Panc1 (cell line): ENCODE measurements around the gene TIMM44. TPM values are rescaled to one million over a fixed set of nuclear protein-coding genes. Genes with fewer than 3 reads are reported as not detected.
"Not testable (repeated sequence)": the region's sequence is repeated elsewhere in the genome, so short reads cannot be mapped to it uniquely, and the experiment has no call there.

Experiments
- ATAC-seq: fragments of 200-7000 bp; cut with Tn5 transposase; 2 replicates; pipeline ENCODE4 v1.9.1; 2020; ENCODE audit warnings: mild to moderate bottlenecking, moderate library complexity
- BruUV-seq: library from RNA; stranded (reverse); fragments of 400-500 nt; replicated peaks from 2 replicates; lab custom pipeline; 2021; lab: Mats Ljungman, UMichigan
- CTCF ChIA-PET: fragments of 300-600 bp; sonication (Branson Sonifier 250); formaldehyde crosslinking; loops from one replicate; lab custom pipeline; 2022; ENCODE audit warnings: antibody characterized with exemption; lab: Charles Lee
- POLR2A ChIA-PET: fragments of 300-600 bp; sonication (Branson Sonifier 250); formaldehyde crosslinking; loops from one replicate; lab custom pipeline; 2022; ENCODE audit warnings: antibody characterized with exemption; lab: Charles Lee
- DNase-seq: peaks from one replicate; pipeline ENCODE4 v3.0.0-alpha.2; 2010; ENCODE audit warnings: low read depth, low spot score
- H3K27ac ChIP-seq: 2 replicates; pipeline ENCODE4 v1.5.1; 2011; ENCODE audit warnings: mild to moderate bottlenecking, low read length, inconsistent platforms
- H3K27me3 ChIP-seq: fragments of 200-500 bp; sonication (Bioruptor generic); 2 replicates; pipeline ENCODE4 v1.6.0; 2014; ENCODE audit warnings: low read length, inconsistent platforms; ENCODE audit not compliant: control insufficient read depth, insufficient read depth
- H3K36me3 ChIP-seq: fragments of 200-500 bp; sonication (Bioruptor generic); 2 replicates; pipeline ENCODE4 v1.5.1; 2014; ENCODE audit warnings: inconsistent platforms, mild to moderate bottlenecking, low read length, moderate library complexity; ENCODE audit not compliant: control insufficient read depth, insufficient read depth
- H3K4me1 ChIP-seq: 2 replicates; pipeline ENCODE4 v1.5.1; 2011; ENCODE audit warnings: inconsistent platforms, mild to moderate bottlenecking, low read length, moderate library complexity; ENCODE audit not compliant: control insufficient read depth, insufficient read depth
- H3K4me3 ChIP-seq, 2 experiments: 2 replicates each; pipeline ENCODE4 v1.5.1; 2011 to 2012; ENCODE audit warnings: low read depth in 2 of 2, low read length in 2 of 2, mild to moderate bottlenecking in 2 of 2, inconsistent platforms in 1 of 2, moderate library complexity in 1 of 2
- H3K9me3 ChIP-seq: fragments of 200-500 bp; sonication (Bioruptor generic); 2 replicates; pipeline ENCODE4 v1.5.1; 2014; ENCODE audit warnings: low read depth, mild to moderate bottlenecking, inconsistent platforms, low read length, moderate library complexity; ENCODE audit not compliant: control insufficient read depth, insufficient read depth
- SIN3A ChIP-seq: IDR thresholded peaks from 2 replicates; pipeline ENCODE4 v1.6.1; 2012; ENCODE audit warnings: low read depth, mild to moderate bottlenecking, low read length, moderate library complexity, borderline replicate concordance; ENCODE audit not compliant: insufficient read depth
- TCF7L2 ChIP-seq: IDR thresholded peaks from 2 replicates; pipeline ENCODE4 v1.6.1; 2011; ENCODE audit warnings: mild to moderate bottlenecking, low read depth, low read length, inconsistent platforms
- in situ Hi-C: cut with HindIII; loops from 2 replicates; pipeline ENCODE4 v1.10.0; 2016; ENCODE audit warnings: low sequenced_read_pairs, low pct_unique_long_range_greater_than_20kb
- intact Hi-C: fragments of 100-400 bp; cut with micrococcal nuclease; formaldehyde crosslinking; loops from one replicate; pipeline ENCODE4 v1.10.0; 2022; ENCODE audit not compliant: unreplicated experiment
- total RNA-seq: library from RNA; stranded (reverse); gene quantifications from one replicate; pipeline ENCODE4 v1.2.1, GENCODE V29; 2021; ENCODE audit not compliant: unreplicated experiment
- TF ChIP-seq, protein P1 (sequence below): fragments of 450-650 bp; IDR thresholded peaks from 2 replicates; pipeline ENCODE4 v1.5.1; 2017; ENCODE audit warnings: mild to moderate bottlenecking
- TF ChIP-seq, protein P2 (sequence below), 2 experiments: IDR thresholded peaks; 2 replicates each; pipeline ENCODE4 v1.6.1; 2011 to 2012; ENCODE audit warnings: low read depth in 2 of 2, control low read depth in 1 of 2, low read length in 1 of 2, mild to moderate bottlenecking in 1 of 2, moderate library complexity in 1 of 2; ENCODE audit not compliant: insufficient read depth in 1 of 2

The TIMM44 gene
- total RNA-seq, 1 experiment from 2014 or later = 105 TPM

DNA sequence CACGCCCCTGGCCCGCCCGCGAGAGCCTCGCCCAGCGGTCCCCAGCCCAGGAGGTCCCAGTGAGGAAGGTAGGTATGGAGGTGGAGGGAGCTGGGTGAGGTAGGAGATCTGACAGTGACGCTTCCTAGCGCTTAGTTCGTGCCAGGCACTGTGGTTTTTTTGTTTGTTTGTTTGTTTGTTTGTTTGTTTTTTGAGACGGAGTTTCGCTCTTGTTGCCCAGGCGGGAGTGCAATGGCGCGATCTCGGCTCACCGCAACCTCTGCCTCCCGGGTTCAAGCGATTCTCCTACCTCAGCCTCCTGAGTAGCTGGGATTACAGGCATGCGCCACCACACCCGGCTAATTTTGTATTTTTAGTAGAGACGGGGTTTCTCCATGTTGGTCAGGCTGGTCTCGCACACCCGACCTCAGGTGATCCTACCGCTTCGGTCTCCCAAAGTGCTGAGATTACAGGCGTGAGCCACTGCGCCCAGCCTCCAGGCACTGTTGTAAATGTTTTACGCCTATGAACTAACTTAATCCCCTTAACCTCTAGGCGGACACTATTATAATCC, 25.3 kb downstream of the TIMM44 start:
- CTCF ChIA-PET = interaction anchor here (0.8 kb wide), 1 partner anchor 23 kb away, joined by 3 read pairs; no protein-coding TSS in a partner anchor

DNA sequence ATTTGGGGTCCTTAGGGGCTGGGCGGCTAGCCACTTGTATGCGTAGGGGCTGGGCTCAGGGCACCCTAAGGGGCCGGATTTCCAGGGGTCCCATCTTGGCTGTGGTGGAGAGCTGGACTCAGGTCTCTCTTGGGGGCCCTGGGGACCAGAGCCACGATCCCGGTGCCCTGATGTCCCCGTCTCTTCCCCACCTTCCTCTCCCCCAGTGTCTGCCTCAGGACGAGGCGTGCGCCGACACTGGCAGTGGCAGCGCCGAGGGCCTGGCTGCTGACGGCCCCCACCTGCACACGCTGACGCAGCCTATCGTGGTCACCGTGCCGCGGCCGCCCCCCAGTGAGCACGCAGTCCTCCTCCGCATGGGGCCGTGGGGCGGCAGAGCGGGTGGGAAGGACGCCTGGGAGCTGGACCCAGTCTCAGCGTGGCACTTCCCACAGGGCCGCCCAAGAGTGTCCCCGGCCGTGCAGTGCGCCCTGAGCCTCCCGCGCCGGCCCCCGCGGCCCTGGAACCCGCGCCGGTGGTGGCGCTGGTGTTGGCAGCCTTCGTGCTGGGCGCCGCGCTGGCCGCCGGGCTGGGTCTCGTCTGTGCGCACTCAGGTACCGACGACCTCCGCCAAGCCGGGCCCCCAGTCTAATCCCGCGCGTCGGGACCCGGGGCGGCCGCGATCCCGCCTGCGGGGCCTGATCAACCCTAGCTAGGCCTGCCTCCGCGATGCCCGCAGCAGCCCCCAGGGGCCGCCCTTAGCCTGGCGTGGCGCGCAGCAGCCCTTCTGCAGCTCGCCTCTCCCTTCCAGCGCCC, 26.0 kb downstream of the TIMM44 start:
- no peaks in the 10 kb centered on the region; the same call in 1 of the 2 replicates for H3K36me3 ChIP-seq
- peaks cover 16% of the 10 kb centered on the region for H3K4me1 ChIP-seq
- BruUV-seq = no TSS peak
- intact Hi-C loops = no loop called here
- in situ Hi-C loops = no loop called here
- H3K4me3 ChIP-seq = peak overlapping the region; percentile 61 to 62
- peak overlapping the region; percentile 66 for H3K27ac ChIP-seq
- CTCF ChIA-PET = no interaction called here
- peak; percentile 63 for ATAC-seq
- DNase-seq = no peak
- 0 out of 2 replicates have a peak, but pooled peaks have one; percentile 16 for TF ChIP-seq TCF7L2
- TF ChIP-seq, protein P1, sequence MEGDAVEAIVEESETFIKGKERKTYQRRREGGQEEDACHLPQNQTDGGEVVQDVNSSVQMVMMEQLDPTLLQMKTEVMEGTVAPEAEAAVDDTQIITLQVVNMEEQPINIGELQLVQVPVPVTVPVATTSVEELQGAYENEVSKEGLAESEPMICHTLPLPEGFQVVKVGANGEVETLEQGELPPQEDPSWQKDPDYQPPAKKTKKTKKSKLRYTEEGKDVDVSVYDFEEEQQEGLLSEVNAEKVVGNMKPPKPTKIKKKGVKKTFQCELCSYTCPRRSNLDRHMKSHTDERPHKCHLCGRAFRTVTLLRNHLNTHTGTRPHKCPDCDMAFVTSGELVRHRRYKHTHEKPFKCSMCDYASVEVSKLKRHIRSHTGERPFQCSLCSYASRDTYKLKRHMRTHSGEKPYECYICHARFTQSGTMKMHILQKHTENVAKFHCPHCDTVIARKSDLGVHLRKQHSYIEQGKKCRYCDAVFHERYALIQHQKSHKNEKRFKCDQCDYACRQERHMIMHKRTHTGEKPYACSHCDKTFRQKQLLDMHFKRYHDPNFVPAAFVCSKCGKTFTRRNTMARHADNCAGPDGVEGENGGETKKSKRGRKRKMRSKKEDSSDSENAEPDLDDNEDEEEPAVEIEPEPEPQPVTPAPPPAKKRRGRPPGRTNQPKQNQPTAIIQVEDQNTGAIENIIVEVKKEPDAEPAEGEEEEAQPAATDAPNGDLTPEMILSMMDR = peak; percentile 88
- TF ChIP-seq, protein P2, sequence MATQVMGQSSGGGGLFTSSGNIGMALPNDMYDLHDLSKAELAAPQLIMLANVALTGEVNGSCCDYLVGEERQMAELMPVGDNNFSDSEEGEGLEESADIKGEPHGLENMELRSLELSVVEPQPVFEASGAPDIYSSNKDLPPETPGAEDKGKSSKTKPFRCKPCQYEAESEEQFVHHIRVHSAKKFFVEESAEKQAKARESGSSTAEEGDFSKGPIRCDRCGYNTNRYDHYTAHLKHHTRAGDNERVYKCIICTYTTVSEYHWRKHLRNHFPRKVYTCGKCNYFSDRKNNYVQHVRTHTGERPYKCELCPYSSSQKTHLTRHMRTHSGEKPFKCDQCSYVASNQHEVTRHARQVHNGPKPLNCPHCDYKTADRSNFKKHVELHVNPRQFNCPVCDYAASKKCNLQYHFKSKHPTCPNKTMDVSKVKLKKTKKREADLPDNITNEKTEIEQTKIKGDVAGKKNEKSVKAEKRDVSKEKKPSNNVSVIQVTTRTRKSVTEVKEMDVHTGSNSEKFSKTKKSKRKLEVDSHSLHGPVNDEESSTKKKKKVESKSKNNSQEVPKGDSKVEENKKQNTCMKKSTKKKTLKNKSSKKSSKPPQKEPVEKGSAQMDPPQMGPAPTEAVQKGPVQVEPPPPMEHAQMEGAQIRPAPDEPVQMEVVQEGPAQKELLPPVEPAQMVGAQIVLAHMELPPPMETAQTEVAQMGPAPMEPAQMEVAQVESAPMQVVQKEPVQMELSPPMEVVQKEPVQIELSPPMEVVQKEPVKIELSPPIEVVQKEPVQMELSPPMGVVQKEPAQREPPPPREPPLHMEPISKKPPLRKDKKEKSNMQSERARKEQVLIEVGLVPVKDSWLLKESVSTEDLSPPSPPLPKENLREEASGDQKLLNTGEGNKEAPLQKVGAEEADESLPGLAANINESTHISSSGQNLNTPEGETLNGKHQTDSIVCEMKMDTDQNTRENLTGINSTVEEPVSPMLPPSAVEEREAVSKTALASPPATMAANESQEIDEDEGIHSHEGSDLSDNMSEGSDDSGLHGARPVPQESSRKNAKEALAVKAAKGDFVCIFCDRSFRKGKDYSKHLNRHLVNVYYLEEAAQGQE (IDR thresholded peaks at IDR 0.05; ENCODE audit: insufficient read depth in 1 of 2, low read depth in 2 of 2, low read length in 1 of 2) = no peak
- POLR2A ChIA-PET = interaction anchor here (1.3 kb wide), 1 partner anchor 26 kb away, joined by 4 read pairs; the partner anchor contains the start of gene TIMM44
- no peaks in the 10 kb centered on the region for H3K9me3 ChIP-seq
- no peaks in the 10 kb centered on the region for H3K27me3 ChIP-seq

More for the DNA sequence above, 25.3 kb downstream of the TIMM44 start:
- TF ChIP-seq, protein P1 = peak; percentile 52
- 0 out of 2 replicates have a peak, but pooled peaks have one; percentile 51 for TF ChIP-seq SIN3A
- H3K9me3 ChIP-seq, H3K36me3 ChIP-seq, POLR2A ChIA-PET, DNase-seq, in situ Hi-C loops, H3K27me3 ChIP-seq, BruUV-seq, ATAC-seq, intact Hi-C loops: not testable (repeated sequence)
- H3K4me1 ChIP-seq = peaks cover 16% of the 10 kb centered on the region
- H3K4me3 ChIP-seq = peak overlapping the region; percentile 61 to 62
- peak overlapping the region; percentile 44 for H3K27ac ChIP-seq
